HuH-7.5 (cell line): ENCODE results near the gene XRCC2.

Source experiments
- DNase-seq: peaks from one replicate; pipeline ENCODE4 v3.0.0; 2011; ENCODE audit warnings: low spot score

XRCC2 gene

DNA sequence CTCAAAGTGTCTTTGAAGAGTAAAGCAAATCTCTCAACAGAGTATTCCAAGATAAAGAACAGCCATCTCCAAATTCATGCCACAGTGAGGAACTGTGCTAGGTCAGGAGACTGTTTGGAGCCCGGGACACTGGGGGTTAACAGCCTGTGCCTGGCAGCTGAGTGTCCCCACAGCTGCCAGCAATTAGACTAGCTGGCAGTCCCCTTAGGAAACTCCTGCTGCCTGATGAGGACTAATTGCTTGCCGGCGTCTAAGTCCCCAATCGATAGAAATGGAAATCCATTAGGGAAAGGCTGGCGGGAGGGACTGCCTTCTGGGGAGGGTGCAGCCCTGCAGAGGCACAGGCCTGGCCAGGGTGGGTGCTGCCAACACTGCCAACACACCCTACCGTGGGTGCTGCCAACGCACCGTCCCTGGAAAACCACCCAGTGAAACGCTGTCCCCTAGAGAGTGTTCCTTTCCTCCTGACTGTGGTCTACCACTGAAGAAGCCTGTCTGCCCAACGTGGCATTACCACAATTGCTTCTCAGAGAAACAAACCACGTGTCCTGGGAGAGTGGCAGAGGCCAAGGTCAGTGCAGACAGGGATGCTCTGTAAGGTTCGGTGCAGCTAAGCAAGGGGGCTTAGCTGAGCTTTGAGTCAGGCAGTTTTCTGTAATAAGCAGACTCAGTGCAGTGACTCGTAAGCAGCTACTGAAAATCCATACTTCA is 60.8 kb downstream of the XRCC2 start:
- no peak for DNase-seq

DNA sequence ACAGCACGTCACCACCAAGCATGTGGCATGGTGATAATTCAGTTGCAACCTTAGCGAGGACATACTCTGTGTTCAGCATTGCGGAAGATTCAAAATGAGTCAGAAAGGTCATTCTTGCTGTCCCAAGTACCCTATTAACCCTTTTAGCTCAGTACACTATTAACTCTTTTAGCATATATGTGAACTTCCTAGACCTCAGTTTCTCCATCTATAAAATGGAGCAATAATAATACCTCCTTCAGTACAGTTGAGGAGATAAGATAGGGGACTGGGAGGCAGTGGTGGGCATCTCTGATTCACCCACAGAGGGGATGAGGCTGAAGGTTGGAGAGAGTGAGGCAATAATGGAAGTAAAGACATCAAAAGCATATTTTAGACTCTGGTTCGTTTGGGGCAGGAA is 67.3 kb downstream of the XRCC2 start:
- DNase-seq: no peak

DNA sequence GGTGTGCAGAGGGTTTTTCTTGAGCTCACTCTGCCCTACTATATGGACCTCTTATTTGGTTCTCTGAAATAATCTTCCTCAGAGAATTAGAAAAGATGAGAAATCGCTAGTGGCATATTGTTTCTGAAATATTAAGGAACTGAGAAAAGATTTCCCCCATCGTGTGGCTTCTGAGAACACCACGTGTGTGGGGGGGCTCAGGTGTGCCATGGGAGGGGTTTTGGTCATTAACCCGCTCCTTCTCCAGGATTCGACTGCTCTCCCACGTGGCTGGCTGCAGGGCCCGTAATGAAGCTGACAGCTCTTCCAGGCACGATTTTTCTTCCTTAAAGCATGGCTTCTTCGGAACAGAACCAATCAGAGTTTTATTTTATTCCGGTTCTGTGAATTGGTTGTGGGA is 67.7 kb downstream of the XRCC2 start:
- DNase-seq: no peak

DNA sequence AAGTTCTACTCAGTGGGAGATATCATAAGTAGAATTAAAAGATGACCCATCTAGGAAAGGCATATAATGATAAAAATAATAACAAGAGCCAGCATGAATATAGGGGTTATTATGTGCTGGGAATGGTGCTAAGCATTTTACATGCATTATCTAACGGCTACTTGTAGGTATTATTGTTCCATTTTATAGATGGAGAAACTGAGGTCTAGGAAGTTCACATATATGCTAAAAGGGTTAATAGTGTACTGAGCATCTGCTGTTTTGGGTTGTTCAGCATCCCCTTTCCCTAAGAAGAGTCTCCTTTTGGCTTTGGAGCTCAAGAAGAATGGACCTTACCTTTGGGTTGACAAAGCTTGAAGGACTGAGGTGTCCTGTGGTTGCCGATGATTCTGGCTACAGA is 68.9 kb downstream of the XRCC2 start:
- DNase-seq: no peak

GRCh38 chr7:152602962-152603361 is 73.0 kb downstream of the XRCC2 start:
- DNase-seq: no peak

GRCh38 chr7:152601305-152601798 is 74.6 kb downstream of the XRCC2 start:
- DNase-seq: no peak

GRCh38 chr7:152600266-152600665 is 75.7 kb downstream of the XRCC2 start:
- no peak for DNase-seq

- no peak for DNase-seq
Measured at GRCh38 chr7:152597507-152597906, 78.4 kb downstream of the XRCC2 start.

GRCh38 chr7:152596824-152597223 is 79.1 kb downstream of the XRCC2 start:
- no peak for DNase-seq
